ENCODE results near the gene KNDC1. TPM values are rescaled to one million over a fixed set of nuclear protein-coding genes. Genes with fewer than 3 reads are reported as not detected.

KNDC1 gene
- total RNA-seq, 3 donors from 2014 or later: 0.98 to 2.3 TPM; not detected in 1

DNA sequence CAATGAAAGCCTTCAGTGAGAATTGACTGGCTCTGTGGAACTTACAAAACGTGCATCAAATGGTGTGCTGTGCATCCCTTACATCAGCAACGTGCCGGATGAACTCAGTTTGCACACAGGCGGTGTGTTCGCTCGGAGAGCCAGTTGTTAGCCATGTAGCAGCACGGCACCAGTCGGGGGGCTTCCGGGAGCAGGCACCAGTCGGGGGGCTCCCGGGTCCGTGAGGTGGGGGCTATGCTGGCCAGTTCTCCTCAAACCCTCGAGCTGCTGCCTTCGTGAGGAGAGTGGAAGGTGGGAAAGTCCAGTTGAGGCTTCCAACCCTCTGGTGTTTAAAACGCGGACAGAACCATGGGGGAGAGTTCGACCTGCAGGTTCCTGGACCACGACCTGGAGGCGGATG, 35.1 kb downstream of the KNDC1 start:
- Histone ChIP-seq H3K27me3 (peaks cover 0 to 6% of the 10 kb centered on the region in 2 donors), H3K4me3 (no peak overlapping the region), H3K9me3 (peaks cover 6 to 20% of the 10 kb centered on the region in 2 donors), H3K4me1 (no peaks in the 10 kb centered on the region), H3K36me3 (no peaks in the 10 kb centered on the region), H3K27ac (no peak overlapping the region)
- no peak for TF ChIP-seq POLR2A (IDR thresholded peaks at IDR 0.05)
- no peak for TF ChIP-seq CTCF (IDR thresholded peaks at IDR 0.05)
- no peak for TF ChIP-seq POLR2AphosphoS5 (IDR thresholded peaks at IDR 0.05)
- no peak for DNase-seq (ENCODE audit: low spot score in 2 of 2)
- intact Hi-C loops (cut with DNase I; ENCODE audit: low total_unique reads): no loop called here

DNA sequence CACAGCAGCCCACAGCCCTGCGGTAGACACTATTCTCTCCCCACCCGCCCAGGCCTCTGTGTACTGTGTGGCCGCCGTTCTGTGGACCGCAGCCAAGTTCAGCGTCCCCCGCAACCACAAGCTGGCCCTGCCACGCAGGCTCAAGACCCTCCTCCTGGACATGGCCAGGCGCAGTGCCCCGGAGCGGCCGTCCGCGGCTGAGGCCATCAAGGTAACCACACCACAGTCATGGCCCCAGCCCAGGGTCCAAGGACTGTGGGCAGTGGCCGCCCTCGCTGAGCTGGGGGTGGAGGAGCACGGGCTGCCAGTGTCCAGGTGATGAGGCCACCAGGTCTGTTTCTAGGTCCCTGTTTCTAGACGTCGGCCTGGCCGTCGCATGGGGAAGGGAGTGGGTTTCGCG, 35.6 kb downstream of the KNDC1 start:
- Histone ChIP-seq H3K27ac (no peak overlapping the region), H3K4me3 (no peak overlapping the region), H3K27me3 (peaks cover 0 to 9% of the 10 kb centered on the region in 2 donors), H3K4me1 (no peaks in the 10 kb centered on the region), H3K9me3 (peaks cover 6 to 20% of the 10 kb centered on the region in 2 donors), H3K36me3 (no peaks in the 10 kb centered on the region)
- intact Hi-C loops (cut with DNase I; ENCODE audit: low total_unique reads): no loop called here
- TF ChIP-seq CTCF (IDR thresholded peaks at IDR 0.05) (no peak), POLR2A (IDR thresholded peaks at IDR 0.05) (no peak), POLR2AphosphoS5 (IDR thresholded peaks at IDR 0.05) (no peak)
- no peak for DNase-seq (ENCODE audit: low spot score in 2 of 2)

GRCh38 chr10:133196221-133196915, 36.3 kb downstream of the KNDC1 start:
- Histone ChIP-seq H3K4me1 (no peaks in the 10 kb centered on the region), H3K27me3 (peaks cover 0 to 11% of the 10 kb centered on the region in 2 donors), H3K36me3 (no peaks in the 10 kb centered on the region), H3K9me3 (peaks cover 6 to 20% of the 10 kb centered on the region in 2 donors), H3K4me3 (no peak overlapping the region), H3K27ac (no peak overlapping the region)
- TF ChIP-seq POLR2AphosphoS5 (IDR thresholded peaks at IDR 0.05) (no peak), POLR2A (IDR thresholded peaks at IDR 0.05) (no peak), CTCF (IDR thresholded peaks at IDR 0.05) (no peak)
- intact Hi-C loops (cut with DNase I; ENCODE audit: low total_unique reads): no loop called here
- no peak for DNase-seq (ENCODE audit: low spot score in 2 of 2)

DNA sequence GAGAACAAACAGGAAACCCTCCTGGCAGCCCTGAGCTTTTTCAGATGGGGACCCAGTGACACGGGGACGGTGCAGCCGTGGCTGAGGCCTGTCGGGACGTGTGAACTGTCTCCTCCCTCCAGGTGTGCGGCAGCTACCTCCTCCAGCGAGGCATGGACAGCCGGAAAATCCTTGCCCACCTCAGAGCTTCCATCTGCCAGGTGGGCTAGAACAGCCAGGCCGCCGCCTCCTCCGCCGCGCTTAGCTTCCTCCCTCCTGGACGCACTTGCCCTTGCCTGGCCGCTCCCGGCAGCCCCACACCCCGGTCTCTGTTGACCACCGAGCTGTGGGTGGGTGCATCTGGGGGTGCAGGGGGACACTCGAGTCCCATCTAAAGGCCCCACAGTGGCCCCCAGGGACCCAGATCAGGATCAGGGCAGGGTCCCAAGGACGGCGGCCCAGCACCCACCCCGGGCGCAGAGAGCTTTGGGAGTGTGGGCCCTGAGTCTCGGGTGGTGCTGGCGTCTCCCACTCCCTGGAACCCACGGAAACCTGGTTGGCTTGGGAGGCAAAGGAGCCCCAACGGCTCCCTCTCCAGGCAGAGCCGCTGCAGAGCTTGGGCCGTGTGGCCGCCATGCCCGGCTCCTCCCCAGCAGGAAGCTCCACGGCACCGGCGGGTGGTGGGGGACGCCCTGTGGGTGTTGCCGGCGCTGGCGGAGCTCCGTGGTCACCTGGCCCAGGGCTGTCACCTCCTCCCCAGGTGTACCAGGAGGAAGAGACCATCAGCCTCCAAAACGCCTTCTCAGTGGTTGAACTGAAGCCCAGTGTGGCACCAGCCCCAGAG, 37.1 kb downstream of the KNDC1 start:
- H3K27me3 ChIP-seq: peaks cover 0 to 11% of the 10 kb centered on the region in 2 donors
- intact Hi-C loops (cut with DNase I; ENCODE audit: low total_unique reads): no loop called here
- H3K4me3 ChIP-seq: no peak overlapping the region
- H3K27ac ChIP-seq: no peak overlapping the region
- TF ChIP-seq POLR2AphosphoS5 (IDR thresholded peaks at IDR 0.05): no peak
- no peak for TF ChIP-seq POLR2A (IDR thresholded peaks at IDR 0.05)
- no peak for TF ChIP-seq CTCF (IDR thresholded peaks at IDR 0.05)
- no peaks in the 10 kb centered on the region for H3K4me1 ChIP-seq
- no peaks in the 10 kb centered on the region for H3K36me3 ChIP-seq
- DNase-seq (ENCODE audit: low spot score in 2 of 2): no peak
- peaks cover 3 to 15% of the 10 kb centered on the region in 2 donors for H3K9me3 ChIP-seq

DNA sequence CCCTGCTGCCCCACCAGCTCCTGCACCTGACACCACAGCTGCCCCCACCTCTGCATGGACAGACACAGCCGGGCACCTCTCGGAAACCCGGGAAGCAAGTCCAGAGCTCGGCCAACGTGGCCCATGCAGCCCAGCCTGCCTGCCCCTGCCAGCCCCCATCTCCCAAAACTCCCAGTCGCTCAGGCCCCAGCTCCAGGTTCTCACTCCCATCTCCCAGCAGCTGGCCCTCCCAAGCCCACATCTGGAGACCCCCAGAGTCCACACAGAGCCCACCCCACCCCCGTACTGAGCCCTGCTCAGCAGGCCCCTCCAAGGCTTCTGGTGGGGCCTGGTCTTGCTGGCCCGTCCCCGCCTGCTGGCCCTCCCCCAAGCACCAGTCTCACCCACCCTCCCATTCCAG, 37.8 kb downstream of the KNDC1 start:
- intact Hi-C loops (cut with DNase I; ENCODE audit: low total_unique reads): no loop called here
- Histone ChIP-seq H3K36me3 (no peaks in the 10 kb centered on the region), H3K27me3 (peaks cover 0 to 11% of the 10 kb centered on the region in 2 donors), H3K9me3 (peaks cover 3 to 8% of the 10 kb centered on the region in 2 donors), H3K27ac (no peak overlapping the region), H3K4me3 (no peak overlapping the region), H3K4me1 (no peaks in the 10 kb centered on the region)
- TF ChIP-seq POLR2AphosphoS5 (IDR thresholded peaks at IDR 0.05) (no peak), POLR2A (IDR thresholded peaks at IDR 0.05) (no peak), CTCF (IDR thresholded peaks at IDR 0.05) (no peak)
- no peak for DNase-seq (ENCODE audit: low spot score in 2 of 2)
